ENCODE measurements around the gene SDK2.

Gene SDK2

GRCh38 chr17:73498886-73499554 lies 145.2 kb downstream of the SDK2 start:
- no peak for DNase-seq

- no peak for DNase-seq
Measured at GRCh38 chr17:73498176-73498575, 146.1 kb downstream of the SDK2 start.

- no peak for DNase-seq
Measured at GRCh38 chr17:73497721-73498120, 146.5 kb downstream of the SDK2 start.

- no peak for DNase-seq
Measured at GRCh38 chr17:73496232-73496631, 148.0 kb downstream of the SDK2 start.

GRCh38 chr17:73495641-73496040 lies 148.6 kb downstream of the SDK2 start:
- DNase-seq: no peak

GRCh38 chr17:73494950-73495349 lies 149.3 kb downstream of the SDK2 start:
- DNase-seq: no peak

GRCh38 chr17:73493956-73494926 lies 150.0 kb downstream of the SDK2 start:
- DNase-seq: no peak

- no peak for DNase-seq
Measured at GRCh38 chr17:73492821-73493814, 151.1 kb downstream of the SDK2 start.

GRCh38 chr17:73492125-73492820 lies 152.0 kb downstream of the SDK2 start:
- DNase-seq: no peak

GRCh38 chr17:73491648-73492047 lies 152.6 kb downstream of the SDK2 start:
- DNase-seq: no peak

GRCh38 chr17:73490851-73491250 lies 153.4 kb downstream of the SDK2 start:
- DNase-seq: no peak

GRCh38 chr17:73489991-73490390 lies 154.3 kb downstream of the SDK2 start:
- DNase-seq: no peak

GRCh38 chr17:73489333-73489732 lies 154.9 kb downstream of the SDK2 start:
- no peak for DNase-seq

- no peak for DNase-seq
Measured at GRCh38 chr17:73485130-73485529, 159.1 kb downstream of the SDK2 start.

GRCh38 chr17:73482894-73483293 lies 161.4 kb downstream of the SDK2 start:
- DNase-seq: no peak

GRCh38 chr17:73482251-73482716 lies 162.0 kb downstream of the SDK2 start:
- DNase-seq: no peak

GRCh38 chr17:73481676-73482075 lies 162.6 kb downstream of the SDK2 start:
- no peak for DNase-seq

GRCh38 chr17:73480740-73481139 lies 163.5 kb downstream of the SDK2 start:
- DNase-seq: no peak

GRCh38 chr17:73478768-73479424 lies 165.3 kb downstream of the SDK2 start:
- no peak for DNase-seq

- DNase-seq: no peak
Measured at GRCh38 chr17:73478334-73478733, 165.9 kb downstream of the SDK2 start.

- no peak for DNase-seq
Measured at GRCh38 chr17:73476890-73477350, 167.3 kb downstream of the SDK2 start.

Measured in EL (cell line).